Effector memory CD4-positive, alpha-beta T cell (primary cell): Measurements from ENCODE around the gene TTC21A.
"Not testable (repeated sequence)": the region's sequence is repeated elsewhere in the genome, so short reads cannot be mapped to it uniquely, and the experiment has no call there.

Experiments used
- DNase-seq, 3 donors: peaks; one replicate each; pipeline ENCODE4 v3.0.0-alpha.2; 2020
- H3K27ac ChIP-seq: 2 replicates; pipeline ENCODE4 v1.7.0; 2013; ENCODE audit warnings: mild to moderate bottlenecking, low read length, moderate library complexity; ENCODE audit not compliant: insufficient read depth, poor library complexity, severe bottlenecking
- H3K27me3 ChIP-seq: replicated peaks from 2 replicates; pipeline ENCODE4 v1.7.0; 2013; ENCODE audit warnings: mild to moderate bottlenecking, low read length; ENCODE audit not compliant: insufficient read depth, control insufficient read depth, poor library complexity, severe bottlenecking
- H3K36me3 ChIP-seq: 2 replicates; pipeline ENCODE4 v1.7.0; 2013; ENCODE audit warnings: mild to moderate bottlenecking, low read length, moderate library complexity; ENCODE audit not compliant: control insufficient read depth, insufficient read depth
- H3K4me1 ChIP-seq: 2 replicates; pipeline ENCODE4 v1.7.0; 2013; ENCODE audit warnings: low read length, mild to moderate bottlenecking; ENCODE audit not compliant: control insufficient read depth, insufficient read depth, poor library complexity, severe bottlenecking
- H3K4me3 ChIP-seq: 2 replicates; pipeline ENCODE4 v1.7.0; 2013; ENCODE audit warnings: low read length, low read depth, mild to moderate bottlenecking; ENCODE audit not compliant: insufficient read depth, poor library complexity, severe bottlenecking
- H3K9me3 ChIP-seq: 2 replicates; pipeline ENCODE4 v1.7.0; 2013; ENCODE audit warnings: mild to moderate bottlenecking, low read length, moderate library complexity; ENCODE audit not compliant: control insufficient read depth
- total RNA-seq, 3 donors: gene quantifications; one replicate each; lab custom pipeline; 2026; lab: John Stamatoyannopoulos, UW

TTC21A gene
- 3.5 to 6.0 (median 4.4) reads per million in 3 donors for total RNA-seq

- Histone ChIP-seq H3K27me3 (no peaks in the 10 kb centered on the region), H3K36me3 (no peaks in the 10 kb centered on the region), H3K9me3 (no peaks in the 10 kb centered on the region), H3K4me3 (peak within 1 kb of the TSS; percentile 91), H3K4me1 (peaks cover 20% of the 10 kb centered on the region), H3K27ac (peak within 1 kb of the TSS; percentile 70)
- DNase-seq: peak; percentile 44 to 66 (median 62)
Observed at GRCh38 chr3:39107388-39108199, at the start of gene TTC21A, which contains the start of gene GORASP1. TSS of gene TTC21A (plus strand) at chr3:39107680. CDS start at chr3:39107838, 158 bp downstream. TSS of gene GORASP1 (minus strand) at chr3:39107627. CDS start at chr3:39107541, 86 bp downstream.

- DNase-seq, H3K9me3 ChIP-seq, H3K4me1 ChIP-seq, H3K4me3 ChIP-seq, H3K27ac ChIP-seq, H3K27me3 ChIP-seq: not testable (repeated sequence)
- H3K36me3 ChIP-seq: peaks cover 10% of the 10 kb centered on the region
Observed at GRCh38 chr3:39061228-39061627, 46.3 kb upstream of the TTC21A start.

GRCh38 chr3:39062180-39062579 is 45.3 kb upstream of the TTC21A start:
- no peaks in the 10 kb centered on the region for H3K27me3 ChIP-seq
- no peaks in the 10 kb centered on the region for H3K9me3 ChIP-seq
- DNase-seq: no peak
- H3K4me1 ChIP-seq: no peaks in the 10 kb centered on the region
- peaks cover 18% of the 10 kb centered on the region for H3K36me3 ChIP-seq
- H3K4me3 ChIP-seq: no peak overlapping the region
- H3K27ac ChIP-seq: no peak overlapping the region

- no peaks in the 10 kb centered on the region for H3K4me1 ChIP-seq
- H3K27me3 ChIP-seq: no peaks in the 10 kb centered on the region
- H3K36me3 ChIP-seq: peaks cover 23% of the 10 kb centered on the region
- H3K9me3 ChIP-seq: no peaks in the 10 kb centered on the region
- no peak overlapping the region for H3K27ac ChIP-seq
- no peak overlapping the region for H3K4me3 ChIP-seq
- DNase-seq: no peak
Observed at GRCh38 chr3:39063143-39063542, 44.3 kb upstream of the TTC21A start.

GRCh38 chr3:39064646-39065045 is 42.8 kb upstream of the TTC21A start:
- no peaks in the 10 kb centered on the region for H3K27me3 ChIP-seq
- H3K27ac ChIP-seq: no peak overlapping the region
- H3K9me3 ChIP-seq: no peaks in the 10 kb centered on the region
- peaks cover 34% of the 10 kb centered on the region for H3K36me3 ChIP-seq
- H3K4me3 ChIP-seq: no peak overlapping the region
- no peak for DNase-seq
- H3K4me1 ChIP-seq: no peaks in the 10 kb centered on the region

- no peak overlapping the region for H3K4me3 ChIP-seq
- no peak for DNase-seq
- no peaks in the 10 kb centered on the region for H3K9me3 ChIP-seq
- no peak overlapping the region for H3K27ac ChIP-seq
- H3K36me3 ChIP-seq: peaks cover 39% of the 10 kb centered on the region
- H3K27me3 ChIP-seq: no peaks in the 10 kb centered on the region
- no peaks in the 10 kb centered on the region for H3K4me1 ChIP-seq
Observed at GRCh38 chr3:39065197-39065596, 42.3 kb upstream of the TTC21A start.

- DNase-seq: no peak
- H3K9me3 ChIP-seq: no peaks in the 10 kb centered on the region
Observed at GRCh38 chr3:39067286-39067685, 40.2 kb upstream of the TTC21A start.

GRCh38 chr3:39068556-39068955 is 38.9 kb upstream of the TTC21A start:
- no peaks in the 10 kb centered on the region for H3K27me3 ChIP-seq
- peaks cover 66% of the 10 kb centered on the region for H3K36me3 ChIP-seq
- no peak overlapping the region for H3K27ac ChIP-seq
- no peaks in the 10 kb centered on the region for H3K9me3 ChIP-seq
- H3K4me1 ChIP-seq: no peaks in the 10 kb centered on the region
- no peak for DNase-seq
- H3K4me3 ChIP-seq: no peak overlapping the region

More at GRCh38 chr3:39067286-39067685, 40.2 kb upstream of the TTC21A start:
- H3K27ac ChIP-seq: no peak overlapping the region
- no peak overlapping the region for H3K4me3 ChIP-seq
- H3K27me3 ChIP-seq: no peaks in the 10 kb centered on the region
- H3K36me3 ChIP-seq: peaks cover 53% of the 10 kb centered on the region
- no peaks in the 10 kb centered on the region for H3K4me1 ChIP-seq

- no peak overlapping the region for H3K27ac ChIP-seq
- H3K4me1 ChIP-seq: no peaks in the 10 kb centered on the region
- H3K36me3 ChIP-seq: peaks cover 79% of the 10 kb centered on the region
- no peaks in the 10 kb centered on the region for H3K9me3 ChIP-seq
- no peak overlapping the region for H3K4me3 ChIP-seq
- H3K27me3 ChIP-seq: no peaks in the 10 kb centered on the region
- DNase-seq: no peak
Observed at GRCh38 chr3:39075910-39076309, 31.6 kb upstream of the TTC21A start.

- H3K36me3 ChIP-seq: peaks cover 46% of the 10 kb centered on the region
- H3K27me3 ChIP-seq: no peaks in the 10 kb centered on the region
- DNase-seq: no peak
- no peaks in the 10 kb centered on the region for H3K9me3 ChIP-seq
- no peak overlapping the region for H3K4me3 ChIP-seq
- H3K27ac ChIP-seq: no peak overlapping the region
- no peaks in the 10 kb centered on the region for H3K4me1 ChIP-seq
Observed at GRCh38 chr3:39079530-39079929, 27.9 kb upstream of the TTC21A start.
